GM12891 (cell line): ENCODE measurements around the gene STK26.

Source experiments
- PAX5 ChIP-seq: IDR thresholded peaks from 2 replicates; pipeline ENCODE4 v1.6.1; 2011; ENCODE audit warnings: low read length, moderate library complexity, mild to moderate bottlenecking; ENCODE audit not compliant: insufficient read depth, severe bottlenecking
- POLR2A ChIP-seq: IDR thresholded peaks from 2 replicates; pipeline ENCODE4 v1.6.1; 2011; ENCODE audit warnings: low read depth, low read length, control low read depth
- TAF1 ChIP-seq: IDR thresholded peaks from 2 replicates; pipeline ENCODE4 v1.6.1; 2011; ENCODE audit warnings: low read depth, low read length, control low read depth

DNA sequence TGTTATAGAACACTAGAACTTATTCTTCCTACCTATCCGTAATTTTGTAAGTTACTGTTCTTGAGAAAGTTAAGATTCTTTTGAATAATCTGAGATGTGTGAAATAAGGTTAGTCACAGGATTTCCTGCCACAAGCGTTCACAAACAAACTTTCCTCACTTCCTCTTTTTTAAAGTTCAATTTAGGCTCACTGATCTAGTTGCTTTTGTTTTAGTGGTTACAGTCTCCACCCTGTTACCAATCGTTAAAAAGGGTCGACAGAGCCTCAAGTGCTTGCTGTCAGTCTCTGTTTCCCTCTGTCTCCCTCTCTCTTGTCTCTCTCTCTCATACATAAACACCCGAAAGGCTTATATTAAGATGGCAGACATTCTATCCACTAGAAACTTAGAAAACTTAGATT, 35.9 kb upstream of the STK26 start:
- TF ChIP-seq POLR2A = no peak
- TF ChIP-seq TAF1 = no peak
- no peak for TF ChIP-seq PAX5
